Tibial nerve (tissue), 3 donors: Measurements from ENCODE around the gene NCOA5.

ENCODE experiments used
- POLR2A ChIP-seq, 2 donors: fragments of 450-650 bp; IDR thresholded peaks; one replicate each; pipeline ENCODE4 v1.6.1; 2017; ENCODE audit warnings: antibody characterized with exemption in 2 of 2, mild to moderate bottlenecking in 2 of 2, moderate library complexity in 2 of 2
- TF ChIP-seq, protein P1 (sequence below), 5 experiments: fragments of 200-600 bp in 3 of 5; fragments of 450-650 bp in 2 of 5; sonication (generic) in 3 of 5; IDR thresholded peaks; one replicate each; pipeline ENCODE4 v1.5.1; 2016 to 2019; ENCODE audit warnings: antibody characterized with exemption in 5 of 5, mild to moderate bottlenecking in 3 of 5, moderate library complexity in 2 of 5

DNA sequence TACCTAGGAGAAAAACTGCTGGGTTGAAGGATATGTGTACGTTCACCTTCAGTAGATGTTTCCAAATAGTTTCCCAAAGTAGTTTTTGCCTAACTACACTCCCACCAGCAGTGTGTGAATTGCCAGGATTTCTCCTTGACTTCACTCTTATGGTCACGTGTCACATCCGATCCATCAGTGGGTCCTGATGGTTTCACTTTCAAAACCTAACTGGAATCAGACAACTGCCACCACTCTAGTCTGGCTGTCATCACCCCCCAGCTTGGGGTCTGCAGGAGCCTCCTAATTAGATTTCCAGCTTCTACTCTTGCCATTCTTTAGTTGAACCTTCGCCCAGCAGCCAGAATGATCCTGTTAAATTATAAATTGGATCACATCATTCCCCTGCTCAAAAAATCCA, 69.2 kb downstream of the NCOA5 start:
- TF ChIP-seq, protein P1, sequence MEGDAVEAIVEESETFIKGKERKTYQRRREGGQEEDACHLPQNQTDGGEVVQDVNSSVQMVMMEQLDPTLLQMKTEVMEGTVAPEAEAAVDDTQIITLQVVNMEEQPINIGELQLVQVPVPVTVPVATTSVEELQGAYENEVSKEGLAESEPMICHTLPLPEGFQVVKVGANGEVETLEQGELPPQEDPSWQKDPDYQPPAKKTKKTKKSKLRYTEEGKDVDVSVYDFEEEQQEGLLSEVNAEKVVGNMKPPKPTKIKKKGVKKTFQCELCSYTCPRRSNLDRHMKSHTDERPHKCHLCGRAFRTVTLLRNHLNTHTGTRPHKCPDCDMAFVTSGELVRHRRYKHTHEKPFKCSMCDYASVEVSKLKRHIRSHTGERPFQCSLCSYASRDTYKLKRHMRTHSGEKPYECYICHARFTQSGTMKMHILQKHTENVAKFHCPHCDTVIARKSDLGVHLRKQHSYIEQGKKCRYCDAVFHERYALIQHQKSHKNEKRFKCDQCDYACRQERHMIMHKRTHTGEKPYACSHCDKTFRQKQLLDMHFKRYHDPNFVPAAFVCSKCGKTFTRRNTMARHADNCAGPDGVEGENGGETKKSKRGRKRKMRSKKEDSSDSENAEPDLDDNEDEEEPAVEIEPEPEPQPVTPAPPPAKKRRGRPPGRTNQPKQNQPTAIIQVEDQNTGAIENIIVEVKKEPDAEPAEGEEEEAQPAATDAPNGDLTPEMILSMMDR (IDR thresholded peaks at IDR 0.05), result no peak
- TF ChIP-seq POLR2A (IDR thresholded peaks at IDR 0.05), result no peak
